Measurements from ENCODE around the gene EGLN3. TPM values are rescaled to one million over a fixed set of nuclear protein-coding genes. Genes with fewer than 3 reads are reported as not detected.

EGLN3 gene
- total RNA-seq, 1 donor from 2014 or later = 2.8 TPM

DNA sequence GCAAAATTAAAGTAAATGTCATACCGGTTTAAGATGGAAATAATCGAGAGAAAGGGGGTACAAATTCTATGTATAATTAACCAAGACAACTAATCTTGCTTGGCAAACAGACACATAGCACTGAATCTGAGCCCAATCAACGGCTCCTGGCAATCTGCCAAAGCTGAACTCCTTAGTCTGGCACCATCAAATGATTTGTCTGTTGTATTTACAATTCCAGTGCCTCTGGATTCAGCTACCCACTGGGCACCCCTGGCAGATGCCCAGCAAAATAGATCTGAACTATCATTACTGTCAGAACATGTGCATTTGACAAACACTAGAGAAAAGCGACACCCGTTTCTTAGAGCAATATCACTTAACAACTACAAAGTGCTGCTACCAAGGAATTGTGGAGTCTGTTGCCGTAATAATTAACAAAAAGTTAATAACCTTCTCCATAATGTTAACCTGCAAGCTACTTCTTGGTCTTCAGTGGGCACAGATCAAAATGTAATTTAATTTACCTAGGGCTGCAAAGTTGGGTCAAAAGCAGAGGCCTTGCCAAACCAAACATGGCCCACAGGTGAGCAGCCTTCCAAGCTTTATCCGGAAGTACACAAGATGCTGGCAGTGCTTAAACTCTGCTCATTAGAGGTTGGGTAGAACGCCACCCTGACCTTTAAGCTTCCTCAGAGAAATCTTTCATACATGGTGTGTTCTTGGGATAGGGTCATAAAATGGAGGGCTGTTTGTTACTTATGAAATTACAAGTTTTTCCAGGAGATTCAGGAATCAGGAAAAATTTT, 7.6 kb downstream of the EGLN3 start:
- TF ChIP-seq, protein P1, sequence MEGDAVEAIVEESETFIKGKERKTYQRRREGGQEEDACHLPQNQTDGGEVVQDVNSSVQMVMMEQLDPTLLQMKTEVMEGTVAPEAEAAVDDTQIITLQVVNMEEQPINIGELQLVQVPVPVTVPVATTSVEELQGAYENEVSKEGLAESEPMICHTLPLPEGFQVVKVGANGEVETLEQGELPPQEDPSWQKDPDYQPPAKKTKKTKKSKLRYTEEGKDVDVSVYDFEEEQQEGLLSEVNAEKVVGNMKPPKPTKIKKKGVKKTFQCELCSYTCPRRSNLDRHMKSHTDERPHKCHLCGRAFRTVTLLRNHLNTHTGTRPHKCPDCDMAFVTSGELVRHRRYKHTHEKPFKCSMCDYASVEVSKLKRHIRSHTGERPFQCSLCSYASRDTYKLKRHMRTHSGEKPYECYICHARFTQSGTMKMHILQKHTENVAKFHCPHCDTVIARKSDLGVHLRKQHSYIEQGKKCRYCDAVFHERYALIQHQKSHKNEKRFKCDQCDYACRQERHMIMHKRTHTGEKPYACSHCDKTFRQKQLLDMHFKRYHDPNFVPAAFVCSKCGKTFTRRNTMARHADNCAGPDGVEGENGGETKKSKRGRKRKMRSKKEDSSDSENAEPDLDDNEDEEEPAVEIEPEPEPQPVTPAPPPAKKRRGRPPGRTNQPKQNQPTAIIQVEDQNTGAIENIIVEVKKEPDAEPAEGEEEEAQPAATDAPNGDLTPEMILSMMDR (IDR thresholded peaks at IDR 0.05) = no peak
- no peaks in the 10 kb centered on the region for H3K9me3 Mint-ChIP-seq (ENCODE audit: low read depth)
- H3K36me3 Mint-ChIP-seq (ENCODE audit: low read depth) = no peaks in the 10 kb centered on the region
- peaks cover 12% of the 10 kb centered on the region for H3K4me1 Mint-ChIP-seq (ENCODE audit: low read depth)
- H3K27me3 Mint-ChIP-seq (ENCODE audit: low read depth) = no peaks in the 10 kb centered on the region
- no peak overlapping the region for H3K27ac Mint-ChIP-seq (ENCODE audit: unreplicated experiment)
- no peak overlapping the region for H3K4me3 Mint-ChIP-seq (ENCODE audit: unreplicated experiment)
- no peak for DNase-seq (ENCODE audit: low spot score)

DNA sequence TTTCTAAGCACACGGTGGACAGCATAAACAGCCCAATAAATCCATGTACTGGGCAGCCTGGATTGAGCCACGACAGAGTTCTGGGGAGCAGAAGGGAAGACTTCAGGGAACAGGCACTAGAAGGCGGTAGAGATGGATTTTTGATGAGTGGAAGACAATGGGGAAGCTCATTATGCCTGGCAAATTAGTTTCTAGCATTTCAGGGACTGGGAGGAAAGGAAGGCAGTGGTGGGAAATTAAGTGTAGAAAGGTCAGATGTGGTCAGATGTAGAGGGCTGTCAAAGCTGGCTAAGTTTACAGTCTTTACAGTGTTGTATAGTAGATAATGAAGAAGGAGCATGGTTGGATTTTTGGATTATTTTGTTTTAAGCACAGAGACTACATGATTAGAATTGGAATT, 9.2 kb downstream of the EGLN3 start:
- peaks cover 19% of the 10 kb centered on the region for H3K4me1 Mint-ChIP-seq (ENCODE audit: low read depth)
- no peak for DNase-seq (ENCODE audit: low spot score)
- no peak overlapping the region for H3K4me3 Mint-ChIP-seq (ENCODE audit: unreplicated experiment)
- H3K27me3 Mint-ChIP-seq (ENCODE audit: low read depth) = no peaks in the 10 kb centered on the region
- H3K9me3 Mint-ChIP-seq (ENCODE audit: low read depth) = no peaks in the 10 kb centered on the region
- TF ChIP-seq, protein P1 (IDR thresholded peaks at IDR 0.05) = no peak
- H3K27ac Mint-ChIP-seq (ENCODE audit: unreplicated experiment) = no peak overlapping the region
- H3K36me3 Mint-ChIP-seq (ENCODE audit: low read depth) = no peaks in the 10 kb centered on the region

DNA sequence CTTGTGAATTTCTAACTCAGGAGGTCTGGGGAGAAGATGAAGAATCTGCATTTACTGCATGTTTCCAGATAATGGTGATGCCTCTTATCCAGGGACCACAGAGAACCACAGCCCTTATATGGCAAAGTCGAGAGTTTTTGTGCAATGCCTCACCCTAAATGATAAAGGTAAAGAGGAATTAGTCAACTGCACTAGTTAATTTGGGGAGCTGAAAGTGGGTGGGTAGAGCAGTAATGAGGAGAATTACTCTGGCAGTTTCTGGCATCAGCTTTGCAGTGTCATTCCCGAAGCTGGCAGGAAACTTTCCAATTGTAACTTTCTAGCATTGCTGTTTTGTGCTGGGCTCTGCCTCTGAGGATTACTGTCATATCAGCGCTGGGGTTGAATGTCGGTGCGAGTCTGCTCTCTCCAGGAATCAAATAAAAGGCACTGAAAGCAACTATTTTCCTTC, 10.3 kb downstream of the EGLN3 start:
- H3K27ac Mint-ChIP-seq (ENCODE audit: unreplicated experiment) = no peak overlapping the region
- H3K4me3 Mint-ChIP-seq (ENCODE audit: unreplicated experiment) = no peak overlapping the region
- H3K9me3 Mint-ChIP-seq (ENCODE audit: low read depth) = no peaks in the 10 kb centered on the region
- peaks cover 2% of the 10 kb centered on the region for H3K36me3 Mint-ChIP-seq (ENCODE audit: low read depth)
- peaks cover 23% of the 10 kb centered on the region for H3K4me1 Mint-ChIP-seq (ENCODE audit: low read depth)
- TF ChIP-seq, protein P1 (IDR thresholded peaks at IDR 0.05) = no peak
- no peaks in the 10 kb centered on the region for H3K27me3 Mint-ChIP-seq (ENCODE audit: low read depth)
- DNase-seq (ENCODE audit: low spot score) = no peak

DNA sequence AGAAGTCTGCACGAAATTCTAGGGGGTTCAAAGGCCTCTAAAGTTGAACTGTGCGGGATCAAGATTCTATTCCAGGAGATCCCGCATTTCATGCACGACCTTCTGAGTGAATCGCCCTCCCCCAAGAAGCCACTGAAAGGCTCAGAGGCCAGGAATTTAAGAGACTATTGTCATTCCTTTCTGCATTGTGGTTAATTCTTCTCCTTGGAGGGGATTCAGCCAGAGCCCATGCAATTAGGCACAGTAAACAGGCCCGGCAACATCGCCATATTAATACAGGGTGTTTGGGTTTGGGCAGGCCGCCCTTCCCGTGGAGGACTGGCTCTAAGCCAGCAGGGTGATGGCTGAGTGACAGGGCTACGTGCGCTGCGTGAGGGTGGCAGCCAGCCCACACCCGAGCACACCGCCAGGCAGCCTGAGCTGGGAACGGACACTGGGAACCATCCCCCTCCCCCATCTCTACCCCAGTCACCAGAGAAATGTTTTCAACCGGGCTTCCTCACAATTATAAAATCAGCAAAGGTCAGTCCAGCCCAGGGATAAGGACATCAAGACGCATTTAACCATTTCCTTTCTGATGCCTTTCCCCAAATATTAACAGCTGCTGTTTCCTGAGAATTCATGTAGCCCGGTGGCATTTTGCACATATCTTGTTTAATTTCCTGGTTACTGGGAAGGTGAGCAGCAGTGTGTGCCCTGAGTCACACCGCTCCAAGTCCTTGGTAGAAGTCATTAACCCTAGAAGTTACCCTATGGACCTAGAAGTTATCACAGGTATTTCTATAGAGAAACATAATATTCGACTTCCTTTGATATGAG, 12.5 kb downstream of the EGLN3 start:
- H3K4me3 Mint-ChIP-seq (ENCODE audit: unreplicated experiment) = peak overlapping the region; percentile 55
- no peaks in the 10 kb centered on the region for H3K27me3 Mint-ChIP-seq (ENCODE audit: low read depth)
- DNase-seq (ENCODE audit: low spot score) = no peak
- peak overlapping the region; percentile 57 for H3K27ac Mint-ChIP-seq (ENCODE audit: unreplicated experiment)
- H3K4me1 Mint-ChIP-seq (ENCODE audit: low read depth) = peaks cover 23% of the 10 kb centered on the region
- TF ChIP-seq, protein P1 (IDR thresholded peaks at IDR 0.05) = no peak
- no peaks in the 10 kb centered on the region for H3K9me3 Mint-ChIP-seq (ENCODE audit: low read depth)
- peaks cover 2% of the 10 kb centered on the region for H3K36me3 Mint-ChIP-seq (ENCODE audit: low read depth)

DNA sequence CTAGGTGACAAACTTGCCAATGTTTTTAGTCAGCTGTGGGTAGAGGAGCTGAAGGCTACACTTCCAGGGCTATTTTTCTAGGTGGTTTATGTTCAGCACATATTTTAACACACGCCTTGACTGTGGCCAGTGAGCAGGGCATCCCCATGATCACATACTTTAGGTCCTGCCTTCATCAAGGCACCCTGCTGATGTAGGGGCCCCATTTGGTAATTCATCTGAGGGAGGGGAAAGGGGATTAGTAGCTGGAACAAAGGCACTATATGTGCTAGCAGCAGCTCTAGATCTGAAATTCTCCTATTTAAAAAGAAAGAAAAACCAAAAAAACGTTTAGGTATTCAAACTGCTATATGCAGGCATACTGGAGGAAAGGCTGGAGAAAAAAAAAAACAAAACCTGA, 14.5 kb downstream of the EGLN3 start:
- TF ChIP-seq, protein P1 (IDR thresholded peaks at IDR 0.05) = no peak
- Mint-ChIP-seq H3K4me3 (ENCODE audit: unreplicated experiment) (no peak overlapping the region), H3K36me3 (ENCODE audit: low read depth) (peaks cover 2% of the 10 kb centered on the region), H3K27me3 (ENCODE audit: low read depth) (no peaks in the 10 kb centered on the region), H3K9me3 (ENCODE audit: low read depth) (no peaks in the 10 kb centered on the region), H3K4me1 (ENCODE audit: low read depth) (peaks cover 26% of the 10 kb centered on the region), H3K27ac (ENCODE audit: unreplicated experiment) (no peak overlapping the region)
- no peak for DNase-seq (ENCODE audit: low spot score)

Measured in chondrocyte (in vitro differentiated cells).